Globus pallidus (tissue), 1 donor: ENCODE measurements around the gene TUBB4A.

Source experiments
- DNase-seq: peaks from one replicate; pipeline ENCODE4 v3.0.0-alpha.2; 2015; ENCODE audit warnings: low spot score

The TUBB4A gene

GRCh38 chr19:6466526-6467248 is 35.4 kb downstream of the TUBB4A start:
- no peak for DNase-seq

- no peak for DNase-seq
Observed at GRCh38 chr19:6465663-6466062, 36.4 kb downstream of the TUBB4A start.

- DNase-seq: no peak
Observed at GRCh38 chr19:6465006-6465405, 37.1 kb downstream of the TUBB4A start.

GRCh38 chr19:6464070-6464873 is 37.8 kb downstream of the TUBB4A start, which contains the start of gene CRB3:
Gene CRB3, plus strand, starts transcription at chr19:6464271. Its CDS starts 431 bp downstream, at chr19:6464702.
- no peak for DNase-seq

- peak; percentile 97 for DNase-seq
Observed at GRCh38 chr19:6460099-6460884, 41.8 kb downstream of the TUBB4A start.

GRCh38 chr19:6459262-6460098 is 42.6 kb downstream of the TUBB4A start, which contains the start of gene SLC25A23:
Gene SLC25A23, minus strand, starts transcription at chr19:6459792. Its CDS starts 164 bp downstream, at chr19:6459628.
- peak; percentile 69 for DNase-seq

- peak; percentile 8 for DNase-seq
Observed at GRCh38 chr19:6458695-6459261, 43.3 kb downstream of the TUBB4A start.

GRCh38 chr19:6457958-6458694 is 44.0 kb downstream of the TUBB4A start:
- no peak for DNase-seq

- no peak for DNase-seq
Observed at GRCh38 chr19:6455924-6456323, 46.2 kb downstream of the TUBB4A start.

GRCh38 chr19:6453951-6454565 is 48.1 kb downstream of the TUBB4A start:
- DNase-seq: no peak

GRCh38 chr19:6452899-6453298 is 49.2 kb downstream of the TUBB4A start:
- DNase-seq: no peak

- DNase-seq: no peak
Observed at GRCh38 chr19:6452223-6452614, 49.9 kb downstream of the TUBB4A start.

- no peak for DNase-seq
Observed at GRCh38 chr19:6451583-6452222, 50.4 kb downstream of the TUBB4A start.

- DNase-seq: no peak
Observed at GRCh38 chr19:6450166-6450565, 51.9 kb downstream of the TUBB4A start.

- DNase-seq: no peak
Observed at GRCh38 chr19:6448045-6448444, 54.1 kb downstream of the TUBB4A start.

- DNase-seq: no peak
Observed at GRCh38 chr19:6446452-6446851, 55.7 kb downstream of the TUBB4A start.
